ENCODE data around the gene GH2.
A peak's percentile ranks its signal among the peaks of the same experiment; 100 is the strongest.

GH2 gene

GRCh38 chr17:63881935-63882601, at the start of gene GH2:
GH2 (minus strand) TSS chr17:63881944; CDS start chr17:63881801, 143 bp downstream.
- TF ChIP-seq USF1 (IDR thresholded peaks at IDR 0.05) = peak; percentile 51; the same call in 1 of the 2 replicates
- peak; percentile 11; the same call in 1 of the 2 replicates for TF ChIP-seq RAD21 (IDR thresholded peaks at IDR 0.05; ENCODE audit: low read depth)
- no peak for TF ChIP-seq EP300 (IDR thresholded peaks at IDR 0.05; ENCODE audit: borderline replicate concordance)

GRCh38 chr17:63930951-63931575, 49.3 kb upstream of the GH2 start:
- no peak for TF ChIP-seq REST (IDR thresholded peaks at IDR 0.05; ENCODE audit: low read depth)
- TF ChIP-seq CEBPB (IDR thresholded peaks at IDR 0.05) = no peak
- TF ChIP-seq NFIC (IDR thresholded peaks at IDR 0.05) = no peak
- TF ChIP-seq EGR1 (IDR thresholded peaks at IDR 0.05) = no peak
- no peak for TF ChIP-seq FOXM1 (IDR thresholded peaks at IDR 0.05; ENCODE audit: borderline replicate concordance, low read depth)

GRCh38 chr17:63929860-63930766, 48.4 kb upstream of the GH2 start:
- TF ChIP-seq YY1 (IDR thresholded peaks at IDR 0.05; ENCODE audit: low read depth) (no peak), ZBTB7A (IDR thresholded peaks at IDR 0.05; ENCODE audit: low read depth) (no peak)

- TF ChIP-seq CREB1 (IDR thresholded peaks at IDR 0.05; ENCODE audit: low read depth) = no peak
- no peak for TF ChIP-seq YY1 (IDR thresholded peaks at IDR 0.05; ENCODE audit: low read depth)
- no peak for TF ChIP-seq REST (IDR thresholded peaks at IDR 0.05; ENCODE audit: low read depth)
- TF ChIP-seq TAF1 (IDR thresholded peaks at IDR 0.05; ENCODE audit: low read depth) = no peak
- TF ChIP-seq USF1 (IDR thresholded peaks at IDR 0.05) = no peak
Observed at GRCh38 chr17:63928966-63929695, 47.4 kb upstream of the GH2 start.

GRCh38 chr17:63928172-63928666, 46.5 kb upstream of the GH2 start:
- no peak for TF ChIP-seq CEBPB (IDR thresholded peaks at IDR 0.05)
- no peak for TF ChIP-seq TAF1 (IDR thresholded peaks at IDR 0.05; ENCODE audit: low read depth)
- no peak for TF ChIP-seq TEAD4 (IDR thresholded peaks at IDR 0.05)
- TF ChIP-seq FOXM1 (IDR thresholded peaks at IDR 0.05; ENCODE audit: borderline replicate concordance, low read depth) = no peak
- no peak for TF ChIP-seq CREB1 (IDR thresholded peaks at IDR 0.05; ENCODE audit: low read depth)
- no peak for TF ChIP-seq YY1 (IDR thresholded peaks at IDR 0.05; ENCODE audit: low read depth)
- TF ChIP-seq ZBTB7A (IDR thresholded peaks at IDR 0.05; ENCODE audit: low read depth) = no peak
- no peak for TF ChIP-seq TCF12 (IDR thresholded peaks at IDR 0.05; ENCODE audit: low read depth)
- no peak for TF ChIP-seq MAX (IDR thresholded peaks at IDR 0.05)
- TF ChIP-seq RAD21 (IDR thresholded peaks at IDR 0.05; ENCODE audit: low read depth) = no peak
- TF ChIP-seq REST (IDR thresholded peaks at IDR 0.05; ENCODE audit: low read depth) = no peak
- no peak for TF ChIP-seq USF1 (IDR thresholded peaks at IDR 0.05)

Measured in Ishikawa (cell line).